ENCODE results near the gene COPE. TPM values are rescaled to one million over a fixed set of nuclear protein-coding genes. Genes with fewer than 3 reads are reported as not detected.

COPE gene
- total RNA-seq, 1 donor from 2014 or later: 192 TPM

- Mint-ChIP-seq H3K27me3 (no peaks in the 10 kb centered on the region), H3K4me3 (ENCODE audit: low read depth) (no peak overlapping the region), H3K27ac (no peak overlapping the region), H3K36me3 (ENCODE audit: insufficient read depth) (no peaks in the 10 kb centered on the region), H3K9me3 (ENCODE audit: low read depth) (no peaks in the 10 kb centered on the region), H3K4me1 (ENCODE audit: low read depth) (no peaks in the 10 kb centered on the region)
- no peak for TF ChIP-seq CTCF (IDR thresholded peaks at IDR 0.05; ENCODE audit: unreplicated experiment)
- no peak for DNase-seq (ENCODE audit: low spot score, unreplicated experiment)
Observed at GRCh38 chr19:18906605-18907519, 12.3 kb downstream of the COPE start.

GRCh38 chr19:18905513-18906236 lies 13.5 kb downstream of the COPE start:
- H3K36me3 Mint-ChIP-seq (ENCODE audit: insufficient read depth): peaks cover 4% of the 10 kb centered on the region
- no peaks in the 10 kb centered on the region for H3K4me1 Mint-ChIP-seq (ENCODE audit: low read depth)
- no peak overlapping the region for H3K4me3 Mint-ChIP-seq (ENCODE audit: low read depth)
- no peak for DNase-seq (ENCODE audit: low spot score, unreplicated experiment)
- TF ChIP-seq CTCF (IDR thresholded peaks at IDR 0.05; ENCODE audit: unreplicated experiment): no peak
- H3K27ac Mint-ChIP-seq: no peak overlapping the region
- H3K9me3 Mint-ChIP-seq (ENCODE audit: low read depth): no peaks in the 10 kb centered on the region
- H3K27me3 Mint-ChIP-seq: no peaks in the 10 kb centered on the region

- H3K4me3 Mint-ChIP-seq (ENCODE audit: low read depth): no peak overlapping the region
- H3K4me1 Mint-ChIP-seq (ENCODE audit: low read depth): no peaks in the 10 kb centered on the region
- DNase-seq (ENCODE audit: low spot score, unreplicated experiment): no peak
- no peaks in the 10 kb centered on the region for H3K9me3 Mint-ChIP-seq (ENCODE audit: low read depth)
- H3K36me3 Mint-ChIP-seq (ENCODE audit: insufficient read depth): peaks cover 4% of the 10 kb centered on the region
- no peak overlapping the region for H3K27ac Mint-ChIP-seq
- no peak for TF ChIP-seq CTCF (IDR thresholded peaks at IDR 0.05; ENCODE audit: unreplicated experiment)
- H3K27me3 Mint-ChIP-seq: no peaks in the 10 kb centered on the region
Observed at GRCh38 chr19:18905058-18905456, 14.1 kb downstream of the COPE start.

- H3K27me3 Mint-ChIP-seq: no peaks in the 10 kb centered on the region
- no peak for TF ChIP-seq CTCF (IDR thresholded peaks at IDR 0.05; ENCODE audit: unreplicated experiment)
- no peak for DNase-seq (ENCODE audit: low spot score, unreplicated experiment)
- H3K4me3 Mint-ChIP-seq (ENCODE audit: low read depth): no peak overlapping the region
- peaks cover 4% of the 10 kb centered on the region for H3K36me3 Mint-ChIP-seq (ENCODE audit: insufficient read depth)
- H3K27ac Mint-ChIP-seq: no peak overlapping the region
- no peaks in the 10 kb centered on the region for H3K9me3 Mint-ChIP-seq (ENCODE audit: low read depth)
- H3K4me1 Mint-ChIP-seq (ENCODE audit: low read depth): no peaks in the 10 kb centered on the region
Observed at GRCh38 chr19:18904334-18905057, 14.7 kb downstream of the COPE start.

Data from progenitor cell of endocrine pancreas (in vitro differentiated cells).